Measurements from ENCODE around the gene PDCD4. TPM values are rescaled to one million over a fixed set of nuclear protein-coding genes. Genes with fewer than 3 reads are reported as not detected.

PDCD4 gene
- total and polyA plus RNA-seq, 9 of the 15 experiments (the other 6 are each of a cell fraction or from before 2014, with no cell fraction given), result 12.9 to 44.1 (median 33.7) TPM

DNA sequence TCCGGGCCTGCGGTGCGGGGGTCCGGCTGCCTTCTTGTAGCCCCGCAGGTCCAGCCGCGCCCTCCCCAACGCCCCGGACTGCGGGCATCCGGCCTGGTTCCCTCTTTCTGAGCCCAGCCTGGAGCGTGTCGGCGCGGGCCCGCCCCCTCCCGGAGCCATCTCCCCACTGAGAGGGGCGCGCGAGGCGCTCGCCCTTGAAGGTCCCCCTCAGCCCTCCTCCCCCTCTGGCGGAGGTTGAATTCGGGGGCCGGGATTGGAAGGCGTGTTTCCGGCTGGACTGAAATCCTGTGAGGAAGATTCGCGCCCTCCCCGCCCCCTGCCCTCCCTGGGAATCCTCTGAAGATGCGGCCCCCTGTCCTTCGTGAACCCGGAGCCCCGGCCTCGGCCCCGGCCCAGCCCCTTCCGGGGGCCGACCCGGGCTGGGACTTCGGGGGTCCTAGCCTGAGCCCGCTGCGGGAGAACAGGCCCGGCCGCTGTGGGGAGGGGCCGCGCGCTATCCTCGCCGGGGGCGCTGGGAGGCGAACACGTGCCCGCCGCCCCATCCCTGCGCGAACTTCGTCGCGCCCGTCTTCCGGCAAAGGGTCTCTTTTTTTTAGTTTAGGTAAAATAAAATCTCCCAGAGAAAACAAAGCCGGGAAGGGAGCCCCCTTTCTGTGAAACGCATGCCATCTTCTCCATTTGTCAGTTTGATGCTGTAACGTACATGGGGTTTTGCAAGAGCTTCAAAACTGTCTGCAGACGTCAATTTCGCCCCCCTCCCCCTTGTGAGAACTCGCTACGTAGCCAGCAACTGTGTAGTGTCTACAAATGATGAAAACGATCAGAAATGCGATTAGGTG lies 636 bp downstream of the PDCD4 start (continued):
- TF ChIP-seq, protein P1, sequence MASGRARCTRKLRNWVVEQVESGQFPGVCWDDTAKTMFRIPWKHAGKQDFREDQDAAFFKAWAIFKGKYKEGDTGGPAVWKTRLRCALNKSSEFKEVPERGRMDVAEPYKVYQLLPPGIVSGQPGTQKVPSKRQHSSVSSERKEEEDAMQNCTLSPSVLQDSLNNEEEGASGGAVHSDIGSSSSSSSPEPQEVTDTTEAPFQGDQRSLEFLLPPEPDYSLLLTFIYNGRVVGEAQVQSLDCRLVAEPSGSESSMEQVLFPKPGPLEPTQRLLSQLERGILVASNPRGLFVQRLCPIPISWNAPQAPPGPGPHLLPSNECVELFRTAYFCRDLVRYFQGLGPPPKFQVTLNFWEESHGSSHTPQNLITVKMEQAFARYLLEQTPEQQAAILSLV (tag; IDR thresholded peaks at IDR 0.05), result no peak
- TF ChIP-seq ZNF146 (CRISPR knock-in tag; IDR thresholded peaks at IDR 0.05; ENCODE audit: unreplicated experiment), result no peak
- TF ChIP-seq, protein P2, sequence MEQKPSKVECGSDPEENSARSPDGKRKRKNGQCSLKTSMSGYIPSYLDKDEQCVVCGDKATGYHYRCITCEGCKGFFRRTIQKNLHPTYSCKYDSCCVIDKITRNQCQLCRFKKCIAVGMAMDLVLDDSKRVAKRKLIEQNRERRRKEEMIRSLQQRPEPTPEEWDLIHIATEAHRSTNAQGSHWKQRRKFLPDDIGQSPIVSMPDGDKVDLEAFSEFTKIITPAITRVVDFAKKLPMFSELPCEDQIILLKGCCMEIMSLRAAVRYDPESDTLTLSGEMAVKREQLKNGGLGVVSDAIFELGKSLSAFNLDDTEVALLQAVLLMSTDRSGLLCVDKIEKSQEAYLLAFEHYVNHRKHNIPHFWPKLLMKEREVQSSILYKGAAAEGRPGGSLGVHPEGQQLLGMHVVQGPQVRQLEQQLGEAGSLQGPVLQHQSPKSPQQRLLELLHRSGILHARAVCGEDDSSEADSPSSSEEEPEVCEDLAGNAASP (IDR thresholded peaks at IDR 0.05), result no peak
- no peak for TF ChIP-seq ELF2 (CRISPR knock-in tag; IDR thresholded peaks at IDR 0.05)
- TF ChIP-seq HOXB6 (CRISPR knock-in tag; IDR thresholded peaks at IDR 0.05; ENCODE audit: borderline replicate concordance), result no peak
- TF ChIP-seq, protein P3, sequence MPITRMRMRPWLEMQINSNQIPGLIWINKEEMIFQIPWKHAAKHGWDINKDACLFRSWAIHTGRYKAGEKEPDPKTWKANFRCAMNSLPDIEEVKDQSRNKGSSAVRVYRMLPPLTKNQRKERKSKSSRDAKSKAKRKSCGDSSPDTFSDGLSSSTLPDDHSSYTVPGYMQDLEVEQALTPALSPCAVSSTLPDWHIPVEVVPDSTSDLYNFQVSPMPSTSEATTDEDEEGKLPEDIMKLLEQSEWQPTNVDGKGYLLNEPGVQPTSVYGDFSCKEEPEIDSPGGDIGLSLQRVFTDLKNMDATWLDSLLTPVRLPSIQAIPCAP (CRISPR knock-in tag; IDR thresholded peaks at IDR 0.05; ENCODE audit: borderline replicate concordance), result no peak
- TF ChIP-seq MED1 (CRISPR knock-in tag; IDR thresholded peaks at IDR 0.05; ENCODE audit: borderline replicate concordance), result no peak
- no peak for TF ChIP-seq POLR2B (IDR thresholded peaks at IDR 0.05; ENCODE audit: low read depth, partially characterized antibody)
- TF ChIP-seq, protein P4, sequence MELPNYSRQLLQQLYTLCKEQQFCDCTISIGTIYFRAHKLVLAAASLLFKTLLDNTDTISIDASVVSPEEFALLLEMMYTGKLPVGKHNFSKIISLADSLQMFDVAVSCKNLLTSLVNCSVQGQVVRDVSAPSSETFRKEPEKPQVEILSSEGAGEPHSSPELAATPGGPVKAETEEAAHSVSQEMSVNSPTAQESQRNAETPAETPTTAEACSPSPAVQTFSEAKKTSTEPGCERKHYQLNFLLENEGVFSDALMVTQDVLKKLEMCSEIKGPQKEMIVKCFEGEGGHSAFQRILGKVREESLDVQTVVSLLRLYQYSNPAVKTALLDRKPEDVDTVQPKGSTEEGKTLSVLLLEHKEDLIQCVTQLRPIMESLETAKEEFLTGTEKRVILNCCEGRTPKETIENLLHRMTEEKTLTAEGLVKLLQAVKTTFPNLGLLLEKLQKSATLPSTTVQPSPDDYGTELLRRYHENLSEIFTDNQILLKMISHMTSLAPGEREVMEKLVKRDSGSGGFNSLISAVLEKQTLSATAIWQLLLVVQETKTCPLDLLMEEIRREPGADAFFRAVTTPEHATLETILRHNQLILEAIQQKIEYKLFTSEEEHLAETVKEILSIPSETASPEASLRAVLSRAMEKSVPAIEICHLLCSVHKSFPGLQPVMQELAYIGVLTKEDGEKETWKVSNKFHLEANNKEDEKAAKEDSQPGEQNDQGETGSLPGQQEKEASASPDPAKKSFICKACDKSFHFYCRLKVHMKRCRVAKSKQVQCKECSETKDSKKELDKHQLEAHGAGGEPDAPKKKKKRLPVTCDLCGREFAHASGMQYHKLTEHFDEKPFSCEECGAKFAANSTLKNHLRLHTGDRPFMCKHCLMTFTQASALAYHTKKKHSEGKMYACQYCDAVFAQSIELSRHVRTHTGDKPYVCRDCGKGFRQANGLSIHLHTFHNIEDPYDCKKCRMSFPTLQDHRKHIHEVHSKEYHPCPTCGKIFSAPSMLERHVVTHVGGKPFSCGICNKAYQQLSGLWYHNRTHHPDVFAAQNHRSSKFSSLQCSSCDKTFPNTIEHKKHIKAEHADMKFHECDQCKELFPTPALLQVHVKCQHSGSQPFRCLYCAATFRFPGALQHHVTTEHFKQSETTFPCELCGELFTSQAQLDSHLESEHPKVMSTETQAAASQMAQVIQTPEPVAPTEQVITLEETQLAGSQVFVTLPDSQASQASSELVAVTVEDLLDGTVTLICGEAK (IDR thresholded peaks at IDR 0.05), result 0 out of 2 replicates have a peak, but pooled peaks have one; percentile 37
- TF ChIP-seq, protein P4 (CRISPR knock-in tag; IDR thresholded peaks at IDR 0.05), result no peak
- TF ChIP-seq ZNF217 (CRISPR knock-in tag; IDR thresholded peaks at IDR 0.05), result no peak
- TF ChIP-seq NBN (IDR thresholded peaks at IDR 0.05; ENCODE audit: low read depth), result no peak; the same call in 1 of the 2 replicates
- TF ChIP-seq NELFE (IDR thresholded peaks at IDR 0.05; ENCODE audit: insufficient read depth, insufficient read length), result no peak
- no peak for TF ChIP-seq KLF16 (IDR thresholded peaks at IDR 0.05)
- TF ChIP-seq DDX20 (tag; IDR thresholded peaks at IDR 0.05; ENCODE audit: low read depth), result no peak
- TF ChIP-seq RCOR1 (IDR thresholded peaks at IDR 0.05; ENCODE audit: borderline replicate concordance in 1 of 2, low read depth in 2 of 2, low read length in 2 of 2), result no peak
